HG03442 (cell line): ENCODE data around the gene IRF2BPL.

Experiments
- ATAC-seq: cut with Tn5 transposase; IDR thresholded peaks from one replicate; pipeline ENCODE4 v1.9.1; 2021; ENCODE audit warnings: mild to moderate bottlenecking, moderate library complexity; ENCODE audit not compliant: unreplicated experiment

Gene IRF2BPL

GRCh38 chr14:77014004-77014604, 14.4 kb downstream of the IRF2BPL start:
- no peak for ATAC-seq

DNA sequence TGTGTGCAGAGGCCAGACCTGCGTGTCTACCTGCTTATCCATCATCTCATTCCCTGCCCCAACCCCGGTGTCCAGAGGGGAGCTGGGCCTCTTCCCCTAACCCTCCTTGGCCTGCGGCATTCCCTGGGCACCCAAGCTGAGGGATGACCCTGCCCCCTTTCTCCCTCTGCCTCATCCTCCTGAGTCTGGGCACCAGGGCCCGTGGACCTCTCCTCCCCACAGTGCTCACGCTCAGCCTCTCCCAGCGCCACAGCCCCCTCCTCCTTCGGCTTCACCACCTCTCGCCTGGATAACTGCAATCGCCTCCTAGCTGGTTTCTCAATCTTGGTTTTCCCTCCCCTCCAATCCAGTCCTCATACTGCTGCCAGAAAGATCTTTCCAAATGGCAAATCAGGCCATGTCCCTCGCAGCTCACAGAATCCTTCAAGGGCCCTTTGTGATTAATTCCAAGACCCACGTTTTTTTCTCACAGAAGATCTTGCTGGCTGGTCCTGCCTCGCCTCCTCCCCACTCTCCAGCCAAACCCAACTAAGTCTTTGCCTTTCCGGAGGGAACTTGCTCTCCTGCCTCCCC, 16.2 kb downstream of the IRF2BPL start:
- no peak for ATAC-seq

DNA sequence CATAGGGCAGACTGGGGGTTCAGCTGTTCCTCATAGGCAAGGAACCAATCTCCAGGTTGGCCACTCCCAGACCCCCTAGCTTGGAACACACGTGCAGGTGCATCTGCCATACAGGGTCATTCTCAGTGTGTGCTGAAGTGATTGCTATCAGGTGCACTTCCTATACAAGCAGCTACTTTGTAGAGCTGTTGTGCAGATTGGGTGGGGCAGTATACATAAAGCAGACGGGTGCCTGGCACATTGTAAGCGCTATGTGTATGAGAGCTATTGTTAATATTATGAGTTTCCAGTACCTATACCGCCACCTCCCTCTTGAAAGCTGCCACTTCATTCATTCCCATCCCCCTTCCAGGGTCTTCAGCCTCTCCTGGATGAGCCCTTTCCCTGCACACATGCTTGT, 17.3 kb downstream of the IRF2BPL start:
- no peak for ATAC-seq

DNA sequence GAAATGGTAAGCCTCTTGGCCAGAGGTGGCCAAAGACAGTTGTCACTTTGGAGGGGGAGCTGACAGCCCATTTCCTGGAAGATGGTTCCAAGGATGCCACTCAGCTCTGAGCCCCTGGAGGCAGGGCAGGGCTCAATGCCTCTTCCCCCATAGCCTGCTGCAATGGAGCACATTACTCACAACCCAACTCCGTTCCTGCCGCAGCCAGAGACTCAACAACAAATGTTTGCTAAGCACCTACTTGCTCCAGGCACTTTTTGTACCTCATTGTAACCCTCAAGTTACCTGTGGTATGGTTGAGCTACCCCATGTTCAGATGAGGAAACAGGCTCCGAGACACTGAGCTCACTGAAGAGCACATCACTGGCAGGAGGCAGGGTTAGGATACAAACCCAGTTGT, 19.5 kb downstream of the IRF2BPL start:
- ATAC-seq: no peak

DNA sequence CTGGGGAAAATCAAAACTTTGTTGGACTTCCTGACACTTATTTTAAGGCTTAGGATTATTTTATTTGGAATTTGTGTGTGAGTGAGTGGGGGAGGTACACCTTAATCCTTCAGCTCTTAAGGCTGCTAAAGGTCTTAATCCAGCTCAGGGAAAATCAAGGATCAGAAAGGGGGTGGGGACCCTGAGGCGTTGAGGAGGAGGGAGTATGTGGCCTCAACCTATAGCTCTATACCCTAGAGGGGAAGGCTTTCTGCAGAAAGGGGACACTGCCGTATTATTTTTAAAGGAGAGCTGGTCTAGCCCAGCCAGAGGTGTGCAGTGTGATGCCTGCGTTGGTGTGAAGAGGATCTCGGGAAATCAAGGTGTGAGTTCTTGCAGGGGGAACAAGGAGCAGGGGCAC, 20.0 kb downstream of the IRF2BPL start:
- no peak for ATAC-seq

DNA sequence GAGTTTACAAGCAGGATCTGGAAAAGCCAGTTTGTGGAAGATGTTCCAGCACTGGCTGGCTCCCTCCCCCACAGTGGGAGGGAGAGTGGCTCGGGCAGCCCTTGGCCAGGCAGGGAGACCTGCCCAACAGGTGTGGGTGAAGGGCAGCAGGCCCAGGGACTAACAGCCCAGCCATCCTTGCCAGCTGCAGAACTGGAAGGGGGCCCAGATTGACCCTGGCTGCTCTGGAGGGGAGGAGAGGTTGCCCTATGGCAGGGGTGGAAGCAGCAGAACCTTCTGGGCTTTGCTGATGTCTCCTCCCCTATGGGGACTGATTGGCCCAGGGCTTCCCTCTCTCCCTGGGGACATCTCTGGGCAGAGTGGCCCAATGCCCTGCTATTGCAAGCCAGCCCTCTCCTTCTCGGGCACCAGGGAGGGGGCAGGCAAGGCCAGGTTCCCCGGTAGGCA, 20.5 kb downstream of the IRF2BPL start:
- ATAC-seq: no peak

DNA sequence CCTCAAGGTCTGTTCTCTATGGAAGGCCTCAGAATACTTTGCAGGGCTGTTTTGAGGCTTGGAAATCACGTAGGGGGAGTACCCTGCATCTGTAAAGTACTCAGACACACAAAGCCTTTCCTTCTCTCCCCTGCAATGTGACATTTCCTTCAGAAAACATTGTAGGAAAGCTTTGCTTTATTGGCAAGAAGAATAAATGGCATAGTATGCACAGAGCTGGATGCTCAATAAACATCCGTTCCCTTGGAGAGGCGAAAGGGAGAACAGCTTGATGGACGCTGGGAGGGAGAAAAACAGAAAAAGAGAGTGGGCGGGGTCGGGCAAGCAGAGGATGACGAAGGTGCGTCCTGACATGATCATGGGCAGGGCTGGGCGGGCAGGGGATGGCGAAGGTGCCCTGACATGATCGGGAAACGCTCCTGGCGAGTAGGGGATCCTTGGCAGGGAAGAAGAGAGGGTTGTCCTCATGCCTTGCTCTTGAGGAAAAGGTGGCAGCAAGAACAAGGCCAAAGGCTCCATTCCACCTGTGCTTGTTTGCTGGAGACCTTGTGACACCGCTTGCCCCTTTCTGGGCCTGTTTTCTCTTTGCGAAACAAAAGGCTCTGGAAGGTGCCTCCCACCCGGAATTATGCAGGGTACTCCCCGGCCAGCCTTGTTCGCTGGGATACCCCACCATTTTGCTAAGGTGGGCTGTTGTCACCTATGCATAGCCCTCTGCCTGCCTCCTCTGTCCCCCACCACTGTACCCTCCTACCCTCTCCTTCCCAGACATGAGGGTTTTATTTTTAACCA, 21.1 kb downstream of the IRF2BPL start:
- ATAC-seq: no peak

DNA sequence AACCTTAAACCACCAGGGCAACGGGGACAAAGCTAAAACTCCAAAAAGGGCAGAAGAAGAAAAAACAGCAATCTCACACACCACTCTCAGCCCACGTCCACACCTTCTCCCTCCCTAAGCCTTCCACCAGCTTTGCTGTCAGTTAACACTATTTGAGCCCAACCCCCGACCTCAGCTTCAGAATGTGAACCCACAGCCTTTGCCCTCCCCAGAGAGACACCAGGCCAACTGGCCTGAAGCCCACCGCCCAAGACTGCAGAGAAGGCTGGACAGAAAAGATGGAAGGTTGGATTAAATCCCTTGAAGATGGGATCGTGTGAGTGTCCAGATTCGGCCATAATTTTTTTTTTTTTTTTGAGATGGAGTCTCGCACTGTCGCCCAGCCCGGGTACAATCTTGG, 22.4 kb downstream of the IRF2BPL start:
- ATAC-seq: no peak

DNA sequence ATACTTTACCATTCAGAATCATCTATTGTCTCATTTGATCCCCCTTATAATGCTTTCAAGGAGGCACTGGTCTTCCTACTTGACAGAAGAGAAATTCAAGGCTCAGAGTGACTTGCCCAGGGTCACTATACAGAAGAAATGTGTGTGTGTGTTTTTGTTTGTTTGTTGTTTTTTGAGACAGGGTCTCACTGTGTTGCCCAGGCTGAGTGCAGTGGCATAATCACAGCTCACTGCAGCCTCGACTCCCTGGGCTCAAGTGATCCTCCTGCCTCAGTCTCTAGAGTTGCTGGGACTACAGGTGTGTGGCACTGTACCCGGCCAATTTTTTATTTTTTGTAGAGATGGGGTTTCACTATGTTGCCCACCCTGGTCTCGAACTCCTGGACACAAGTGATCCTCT, 22.9 kb downstream of the IRF2BPL start:
- no peak for ATAC-seq

DNA sequence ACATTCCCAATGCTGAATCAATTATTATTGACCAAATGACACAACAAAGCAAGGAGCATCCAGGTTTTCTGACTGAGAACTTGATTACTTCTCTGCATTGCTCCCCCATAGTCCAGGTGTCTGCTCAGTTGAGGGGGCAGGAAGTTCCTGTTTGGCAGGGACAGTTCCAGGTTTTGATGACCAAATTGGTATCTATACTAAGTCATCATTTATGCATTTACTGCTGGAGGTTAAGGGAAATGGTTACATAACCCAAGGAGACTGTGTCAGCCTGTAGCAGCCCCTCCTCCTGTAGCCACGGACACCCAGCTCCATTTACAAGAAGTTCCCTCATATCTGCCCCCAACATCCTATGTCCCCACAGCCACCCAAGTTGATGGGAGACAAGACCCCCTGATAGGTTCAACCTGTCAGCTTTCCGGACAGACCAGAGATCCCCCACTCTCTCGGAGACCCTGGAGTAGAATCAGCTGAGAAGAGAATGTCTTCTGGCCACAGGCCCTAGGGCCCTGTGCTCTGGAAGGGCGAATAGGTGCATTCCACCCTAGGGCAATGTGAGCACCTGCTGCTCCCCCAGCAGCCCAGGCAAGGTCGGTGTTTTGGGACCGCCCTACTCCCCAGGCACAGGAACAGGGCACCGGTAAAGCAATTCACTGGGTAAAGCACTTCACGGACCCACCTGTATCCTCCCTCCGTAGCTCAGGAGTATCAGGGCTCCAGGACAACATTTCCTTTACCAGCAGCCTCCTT, 23.6 kb downstream of the IRF2BPL start:
- no peak for ATAC-seq

DNA sequence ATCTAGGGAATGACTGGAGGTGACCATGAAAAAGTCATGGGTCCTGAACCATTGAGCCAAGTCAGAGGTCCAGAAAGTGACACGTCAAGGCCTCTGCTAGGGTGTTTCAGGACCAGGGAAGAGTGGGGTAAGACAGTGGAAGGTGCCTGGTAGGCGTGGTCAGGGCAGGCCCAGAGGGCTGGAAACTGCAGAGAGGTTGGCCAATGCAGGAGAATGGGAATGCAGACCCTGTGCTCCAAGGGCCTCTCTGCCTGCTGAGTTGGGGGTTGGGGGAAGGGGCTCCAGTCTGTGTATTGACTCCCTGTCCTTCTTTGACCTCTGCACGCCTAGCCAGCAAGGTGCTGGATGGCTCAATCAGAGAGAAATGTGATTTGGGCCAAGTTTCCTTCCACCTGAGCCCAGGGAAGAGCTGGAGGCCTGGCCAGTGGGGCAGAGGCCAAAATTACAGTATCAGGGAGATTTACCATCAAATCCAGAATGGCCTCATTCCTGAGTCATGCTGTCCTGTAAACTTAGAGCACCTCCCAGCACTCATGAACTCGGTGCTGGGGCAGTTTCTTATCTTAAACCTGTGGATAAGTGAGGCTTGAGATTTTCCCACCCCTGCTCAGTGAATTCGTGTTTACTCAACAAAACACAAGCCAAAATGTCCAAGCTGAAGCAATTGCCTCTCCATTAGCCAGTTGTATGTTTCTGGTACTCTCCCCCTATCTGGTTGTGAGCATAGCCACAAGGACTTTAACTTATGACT, 24.4 kb downstream of the IRF2BPL start:
- no peak for ATAC-seq

GRCh38 chr14:77002889-77003288, 25.6 kb downstream of the IRF2BPL start:
- ATAC-seq: no peak

GRCh38 chr14:77002335-77002734, 26.2 kb downstream of the IRF2BPL start:
- no peak for ATAC-seq

- ATAC-seq: no peak
Observed at GRCh38 chr14:77000340-77001270, 27.9 kb downstream of the IRF2BPL start.

GRCh38 chr14:76998910-76999309, 29.6 kb downstream of the IRF2BPL start:
- no peak for ATAC-seq

GRCh38 chr14:76997257-76997970, 31.1 kb downstream of the IRF2BPL start:
- no peak for ATAC-seq

DNA sequence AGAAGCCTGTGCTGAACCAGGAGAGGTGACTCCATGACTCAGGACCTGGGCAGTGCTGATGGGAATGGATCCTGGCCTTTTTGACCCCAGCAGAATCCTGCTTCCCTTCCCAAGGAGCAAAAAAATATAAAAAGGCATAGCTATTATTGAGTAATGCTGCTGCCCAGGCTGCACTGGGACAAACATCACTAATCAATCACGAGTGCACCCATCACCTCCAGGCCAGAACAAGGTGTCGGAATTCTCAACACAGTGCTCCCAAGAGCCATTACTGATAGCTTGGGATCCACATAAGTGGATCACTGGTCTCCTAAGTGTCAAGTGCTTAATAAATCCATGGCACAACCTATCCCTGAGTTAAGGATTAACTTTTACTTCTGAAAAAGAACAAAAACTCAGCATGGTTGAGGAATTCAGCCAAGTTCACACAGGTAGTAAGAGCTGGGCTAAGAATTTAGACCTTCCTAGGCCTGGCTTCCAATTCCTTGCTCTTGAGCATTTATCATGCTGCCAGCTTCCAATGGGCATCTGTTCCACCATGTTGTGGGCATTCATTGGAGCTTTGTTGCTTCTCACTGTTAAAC, 31.9 kb downstream of the IRF2BPL start:
- ATAC-seq: no peak

DNA sequence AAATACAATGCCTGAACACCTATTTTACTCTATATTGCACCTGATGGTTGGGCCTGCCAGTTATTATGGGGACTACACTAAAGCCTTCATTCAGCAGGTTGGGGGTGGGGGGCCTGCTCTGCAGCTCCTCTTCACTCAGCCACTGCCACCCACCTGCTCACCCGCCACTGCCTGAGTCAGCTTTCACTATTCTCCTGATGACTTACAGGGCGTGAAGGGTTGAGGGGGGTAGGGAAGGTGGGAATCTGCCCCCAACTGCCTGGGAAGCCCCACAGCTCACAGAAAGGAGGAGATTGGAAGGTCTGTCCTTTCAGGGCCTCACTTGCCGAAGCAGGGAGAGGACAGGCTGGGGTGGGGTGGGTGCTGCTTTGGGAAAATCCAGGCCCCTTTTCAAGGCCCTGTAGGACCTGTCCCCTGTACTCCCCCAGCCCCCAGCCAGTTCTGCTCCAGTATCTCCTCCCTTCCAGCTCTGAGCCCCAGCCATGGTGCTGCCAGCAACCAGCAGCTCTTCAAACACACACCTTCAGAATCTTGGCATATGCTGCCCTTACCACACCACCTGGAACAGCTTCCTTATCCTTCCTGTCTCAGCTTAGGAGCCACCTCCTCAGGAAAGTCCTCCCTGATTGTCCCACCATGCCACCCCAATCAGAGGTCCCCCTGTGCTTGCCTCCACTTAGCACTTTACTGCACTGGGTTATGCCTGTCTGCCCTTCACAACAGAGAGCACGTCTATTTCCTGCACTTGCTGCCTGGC, 33.1 kb downstream of the IRF2BPL start:
- ATAC-seq: no peak
